Measurements from ENCODE around the gene ELMO2.

Gene ELMO2

GRCh38 chr20:46343348-46343974 is 63.0 kb downstream of the ELMO2 start:
- H3K4me3 ChIP-seq (replicated peaks in 1 of 2; ENCODE audit: low read depth in 2 of 2, low read length in 2 of 2) = no peak overlapping the region
- no peak for TF ChIP-seq CTCF (IDR thresholded peaks at IDR 0.05; ENCODE audit: low read depth, low read length)
- DNase-seq (ENCODE audit: low read depth in 2 of 2) = no peak

- H3K4me3 ChIP-seq (replicated peaks in 1 of 2; ENCODE audit: low read depth in 2 of 2, low read length in 2 of 2) = no peak overlapping the region
- TF ChIP-seq CTCF (IDR thresholded peaks at IDR 0.05; ENCODE audit: low read depth, low read length) = no peak
- peak in 1 of 2 donors; percentile 10 for DNase-seq (ENCODE audit: low read depth in 2 of 2)
Observed at GRCh38 chr20:46342451-46343347, 63.7 kb downstream of the ELMO2 start.

GRCh38 chr20:46342010-46342378 is 64.4 kb downstream of the ELMO2 start:
- no peak for TF ChIP-seq CTCF (IDR thresholded peaks at IDR 0.05; ENCODE audit: low read depth, low read length)
- no peak for DNase-seq (ENCODE audit: low read depth in 2 of 2)
- no peak overlapping the region for H3K4me3 ChIP-seq (replicated peaks in 1 of 2; ENCODE audit: low read depth in 2 of 2, low read length in 2 of 2)

- H3K4me3 ChIP-seq (replicated peaks in 1 of 2; ENCODE audit: low read depth in 2 of 2, low read length in 2 of 2) = no peak overlapping the region
- no peak for DNase-seq (ENCODE audit: low read depth in 2 of 2)
- TF ChIP-seq CTCF (IDR thresholded peaks at IDR 0.05; ENCODE audit: low read depth, low read length) = no peak
Observed at GRCh38 chr20:46341074-46342009, 65.1 kb downstream of the ELMO2 start.

- H3K4me3 ChIP-seq (replicated peaks in 1 of 2; ENCODE audit: low read depth in 2 of 2, low read length in 2 of 2) = no peak overlapping the region
- no peak for TF ChIP-seq CTCF (IDR thresholded peaks at IDR 0.05; ENCODE audit: low read depth, low read length)
- DNase-seq (ENCODE audit: low read depth in 2 of 2) = no peak
Observed at GRCh38 chr20:46339037-46339436, 67.4 kb downstream of the ELMO2 start.

- H3K4me3 ChIP-seq (replicated peaks in 1 of 2; ENCODE audit: low read depth in 2 of 2, low read length in 2 of 2) = no peak overlapping the region
- DNase-seq (ENCODE audit: low read depth in 2 of 2) = no peak
- TF ChIP-seq CTCF (IDR thresholded peaks at IDR 0.05; ENCODE audit: low read depth, low read length) = no peak
Observed at GRCh38 chr20:46336735-46337134, 69.7 kb downstream of the ELMO2 start.

All from cardiac fibroblast (primary cell).